OCI-LY3 (cell line): Measurements from ENCODE around the gene CTNNA3.

Source experiments
- CTCF ChIP-seq: fragments of 200-600, 300-600 bp; sonication (generic); IDR thresholded peaks from 2 replicates; pipeline ENCODE4 v1.5.1; 2014; ENCODE audit warnings: antibody characterized with exemption, low read length, low read depth
- EZH2phosphoT487 ChIP-seq: fragments of 200-600 bp; shearing (Covaris generic); IDR thresholded peaks from 2 replicates; pipeline ENCODE4 v1.6.1; 2018; ENCODE audit warnings: antibody characterized with exemption, mixed run types, low read depth

GRCh38 chr10:66307826-66308225, 1388.2 kb downstream of the CTNNA3 start:
- TF ChIP-seq CTCF (no peak), EZH2phosphoT487 (no peak)
